Breast epithelium (tissue), 4 donors: Measurements from ENCODE around the gene RCOR3. TPM values are rescaled to one million over a fixed set of nuclear protein-coding genes. Genes with fewer than 3 reads are reported as not detected.

ENCODE experiments used
- DNase-seq, 2 donors: peaks; one replicate each; pipeline ENCODE4 v3.0.0-alpha.2; 2019; ENCODE audit warnings: low spot score in 2 of 2
- H3K27ac ChIP-seq, 2 donors: fragments of 200-600 bp; sonication (generic) in 1 of 2; one replicate each; pipeline ENCODE4 v1.5.1; 2016 to 2019; ENCODE audit warnings: mild to moderate bottlenecking in 1 of 2
- H3K27me3 ChIP-seq, 2 donors: fragments of 200-600 bp; sonication (generic) in 1 of 2; one replicate each; pipeline versions ENCODE4 v1.5.1 to v1.6.0; 2017 to 2019; ENCODE audit warnings: control low read depth in 1 of 2, mild to moderate bottlenecking in 1 of 2
- H3K36me3 ChIP-seq: fragments of 200-600 bp; one replicate; pipeline ENCODE4 v1.5.1; 2019
- H3K4me1 ChIP-seq, 2 donors: fragments of 200-600 bp; sonication (generic); one replicate each; pipeline ENCODE4 v1.5.1; 2016 to 2019; ENCODE audit warnings: control low read depth in 1 of 2
- H3K4me3 ChIP-seq, 3 donors: fragments of 200-600 bp; sonication (generic); 1 replicate in 2 of 3; 2 replicates in 1 of 3; pipeline ENCODE4 v1.5.1; 2016 to 2019; ENCODE audit warnings: mild to moderate bottlenecking in 3 of 3, moderate library complexity in 2 of 3
- H3K9me3 ChIP-seq, 2 donors: fragments of 200-600 bp; sonication (generic) in 1 of 2; one replicate each; pipeline ENCODE4 v1.5.1; 2016 to 2019; ENCODE audit warnings: control low read depth in 1 of 2
- POLR2A ChIP-seq: fragments of 450-650 bp; IDR thresholded peaks from one replicate; pipeline ENCODE4 v1.6.1; 2016; ENCODE audit warnings: antibody characterized with exemption, mild to moderate bottlenecking, moderate library complexity
- POLR2AphosphoS5 ChIP-seq, 3 donors: sonication (generic); formaldehyde crosslinking; IDR thresholded peaks; one replicate each; pipeline ENCODE4 v1.6.1; 2017; ENCODE audit warnings: antibody characterized with exemption in 3 of 3
- intact Hi-C: fragments of 100-400 bp; cut with DNase I; formaldehyde crosslinking; loops from one replicate; pipeline ENCODE4 v1.15.1; 2023; ENCODE audit warnings: low total_unique reads
- total RNA-seq, 3 donors: library from RNA; depleted of rRNA; stranded (reverse); fragments of >200 nt; gene quantifications; one replicate each; pipeline ENCODE4 v1.1.0, GENCODE V29; 2016
- TF ChIP-seq, protein P1 (sequence below), 3 donors: fragments of 450-650 bp; IDR thresholded peaks; one replicate each; pipeline ENCODE4 v1.5.1; 2016 to 2017; ENCODE audit warnings: antibody characterized with exemption in 3 of 3, mild to moderate bottlenecking in 3 of 3, moderate library complexity in 3 of 3

Gene RCOR3
- total RNA-seq, 3 donors from 2014 or later, result 45.9 to 107 (median 62.6) TPM

DNA sequence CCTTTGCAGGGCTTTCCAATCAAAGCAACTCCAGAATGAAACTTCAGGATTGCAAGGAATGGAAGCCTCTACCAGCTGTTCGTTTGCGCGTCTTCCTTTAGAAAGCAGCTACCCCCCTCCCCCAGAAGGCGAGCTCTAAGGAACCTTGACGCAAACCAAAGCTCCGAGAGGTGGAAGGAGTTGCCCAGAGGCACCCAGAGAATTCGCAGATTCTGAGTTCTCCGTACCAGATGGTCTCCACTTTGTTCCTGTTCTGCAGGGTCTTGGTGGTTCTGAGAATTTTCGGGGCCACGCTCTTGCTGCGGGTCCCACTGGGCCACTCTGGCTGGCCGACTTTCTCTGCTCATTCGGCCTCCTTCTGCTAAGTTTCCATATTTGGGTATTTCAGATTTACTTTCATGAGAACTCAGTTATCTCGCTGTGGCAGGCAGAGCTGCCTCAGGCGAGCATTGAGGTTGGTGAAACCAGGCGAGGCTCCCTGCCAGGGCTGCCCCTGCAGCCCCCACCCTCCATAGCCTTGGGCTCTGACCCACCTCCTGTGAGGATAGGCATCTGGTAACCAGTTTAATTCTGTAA, 68.3 kb downstream of the RCOR3 start:
- no peaks in the 10 kb centered on the region for H3K36me3 ChIP-seq
- H3K4me1 ChIP-seq, result peaks cover 0 to 4% of the 10 kb centered on the region in 2 donors
- intact Hi-C loops, result no loop called here
- H3K9me3 ChIP-seq, result no peaks in the 10 kb centered on the region
- peak overlapping the region; percentile 62 to 88 (median 82) for H3K4me3 ChIP-seq
- H3K27ac ChIP-seq, result peak overlapping the region; percentile 82 to 91
- H3K27me3 ChIP-seq, result no peaks in the 10 kb centered on the region
- DNase-seq, result no peak
- TF ChIP-seq, protein P1, sequence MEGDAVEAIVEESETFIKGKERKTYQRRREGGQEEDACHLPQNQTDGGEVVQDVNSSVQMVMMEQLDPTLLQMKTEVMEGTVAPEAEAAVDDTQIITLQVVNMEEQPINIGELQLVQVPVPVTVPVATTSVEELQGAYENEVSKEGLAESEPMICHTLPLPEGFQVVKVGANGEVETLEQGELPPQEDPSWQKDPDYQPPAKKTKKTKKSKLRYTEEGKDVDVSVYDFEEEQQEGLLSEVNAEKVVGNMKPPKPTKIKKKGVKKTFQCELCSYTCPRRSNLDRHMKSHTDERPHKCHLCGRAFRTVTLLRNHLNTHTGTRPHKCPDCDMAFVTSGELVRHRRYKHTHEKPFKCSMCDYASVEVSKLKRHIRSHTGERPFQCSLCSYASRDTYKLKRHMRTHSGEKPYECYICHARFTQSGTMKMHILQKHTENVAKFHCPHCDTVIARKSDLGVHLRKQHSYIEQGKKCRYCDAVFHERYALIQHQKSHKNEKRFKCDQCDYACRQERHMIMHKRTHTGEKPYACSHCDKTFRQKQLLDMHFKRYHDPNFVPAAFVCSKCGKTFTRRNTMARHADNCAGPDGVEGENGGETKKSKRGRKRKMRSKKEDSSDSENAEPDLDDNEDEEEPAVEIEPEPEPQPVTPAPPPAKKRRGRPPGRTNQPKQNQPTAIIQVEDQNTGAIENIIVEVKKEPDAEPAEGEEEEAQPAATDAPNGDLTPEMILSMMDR (IDR thresholded peaks at IDR 0.05), result no peak
- peak in 1 of 3 donors; percentile 21 for TF ChIP-seq POLR2AphosphoS5 (IDR thresholded peaks at IDR 0.05)

DNA sequence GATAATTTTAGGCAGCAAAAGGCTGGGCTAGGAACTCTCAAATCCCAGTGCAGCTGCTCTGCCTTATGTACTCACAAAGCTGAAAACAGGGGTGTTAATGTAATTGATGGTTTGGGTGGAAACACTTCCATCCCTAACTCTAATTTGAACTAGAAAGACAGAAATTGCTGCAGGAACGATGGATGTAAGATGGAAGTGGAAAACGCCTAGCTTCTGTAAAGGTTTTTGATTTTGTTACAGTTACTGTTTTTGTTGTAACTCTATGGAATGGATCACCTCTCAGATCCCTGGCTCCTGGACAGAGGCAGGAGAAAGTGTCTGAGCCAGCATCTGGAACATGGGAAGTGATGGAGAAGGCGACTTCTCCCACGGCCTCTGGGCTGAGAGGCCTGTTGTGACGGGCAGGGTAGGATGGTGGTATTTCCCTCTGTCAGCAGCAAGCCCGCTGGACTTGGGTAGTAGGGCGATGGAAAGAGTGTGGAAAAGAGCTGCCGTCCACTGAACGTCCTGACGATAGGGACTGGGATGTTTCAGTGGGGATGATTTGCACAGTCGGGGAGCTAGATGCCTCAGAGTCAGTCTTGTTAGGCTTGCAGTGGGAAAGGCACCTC, 69.0 kb downstream of the RCOR3 start:
- TF ChIP-seq, protein P1 (IDR thresholded peaks at IDR 0.05), result no peak
- Histone ChIP-seq H3K36me3 (no peaks in the 10 kb centered on the region), H3K4me3 (peak overlapping the region in 2 of 3 donors; percentile 82 to 88), H3K9me3 (no peaks in the 10 kb centered on the region), H3K27me3 (no peaks in the 10 kb centered on the region), H3K4me1 (peaks cover 0 to 4% of the 10 kb centered on the region in 2 donors), H3K27ac (peak overlapping the region; percentile 82 to 91)
- no peak for DNase-seq
- intact Hi-C loops, result no loop called here

DNA sequence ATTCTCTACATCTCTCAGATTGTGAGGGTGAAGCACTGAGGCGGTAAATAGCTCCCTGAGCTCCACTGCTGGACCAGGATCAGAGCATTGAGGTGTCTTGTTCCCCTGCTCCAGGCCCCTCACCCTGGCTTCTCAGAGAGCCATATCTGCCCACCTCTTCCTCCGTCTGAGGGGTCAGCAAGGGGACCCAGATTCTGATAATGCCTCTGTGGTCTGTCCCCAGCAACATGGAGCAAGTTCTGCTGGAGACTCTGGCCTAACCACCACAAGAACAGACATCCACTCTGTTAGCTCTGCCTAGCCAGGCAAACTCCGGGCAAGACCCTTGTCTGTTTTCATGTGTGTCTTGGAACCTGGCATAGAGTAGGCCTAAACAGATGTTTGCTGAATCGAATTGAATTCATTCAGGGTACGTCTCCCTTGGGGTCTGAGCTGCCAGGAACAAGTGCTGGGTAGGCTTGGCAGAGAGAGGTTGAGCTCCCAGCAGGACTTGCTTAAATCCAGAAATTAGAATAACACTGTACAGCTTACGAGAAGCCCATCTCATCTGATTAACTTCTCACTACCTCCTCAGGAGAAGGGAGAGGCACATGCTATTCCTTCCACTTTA, 69.8 kb downstream of the RCOR3 start:
- H3K36me3 ChIP-seq, result no peaks in the 10 kb centered on the region
- no peaks in the 10 kb centered on the region for H3K9me3 ChIP-seq
- no peaks in the 10 kb centered on the region for H3K27me3 ChIP-seq
- no peak for DNase-seq
- intact Hi-C loops, result no loop called here
- H3K4me1 ChIP-seq, result peaks cover 0 to 4% of the 10 kb centered on the region in 2 donors
- TF ChIP-seq POLR2AphosphoS5 (IDR thresholded peaks at IDR 0.05) (no peak), POLR2A (no peak)
- TF ChIP-seq, protein P1 (IDR thresholded peaks at IDR 0.05), result no peak
- no peak overlapping the region for H3K4me3 ChIP-seq
- H3K27ac ChIP-seq, result peak overlapping the region; percentile 43 to 91

DNA sequence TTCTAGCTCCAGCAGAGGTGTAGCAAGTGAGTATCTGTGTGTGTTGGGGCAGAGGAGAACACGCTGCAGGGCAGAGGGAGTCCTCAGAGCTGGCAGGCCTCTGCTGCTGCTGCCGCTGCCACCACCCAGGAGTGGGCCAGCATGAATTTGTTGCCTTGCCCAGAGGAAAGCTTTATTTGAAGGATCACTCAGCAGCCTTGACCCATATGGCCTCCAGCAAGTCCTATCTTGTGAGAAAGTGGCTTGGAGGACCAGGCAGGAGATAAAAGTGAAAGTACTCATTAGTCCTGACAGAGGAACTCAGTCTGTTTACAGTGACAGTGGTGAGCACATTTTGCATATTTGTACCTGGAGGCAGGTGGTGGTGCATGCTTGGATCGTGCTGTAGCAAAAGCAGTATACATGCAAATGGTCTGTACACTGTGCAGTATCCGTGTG, 70.6 kb downstream of the RCOR3 start:
- no peaks in the 10 kb centered on the region for H3K27me3 ChIP-seq
- peak overlapping the region; percentile 43 to 91 for H3K27ac ChIP-seq
- intact Hi-C loops, result no loop called here
- no peaks in the 10 kb centered on the region for H3K9me3 ChIP-seq
- TF ChIP-seq POLR2AphosphoS5 (IDR thresholded peaks at IDR 0.05) (no peak), POLR2A (no peak)
- TF ChIP-seq, protein P1 (IDR thresholded peaks at IDR 0.05), result no peak
- peaks cover 0 to 4% of the 10 kb centered on the region in 2 donors for H3K4me1 ChIP-seq
- peak overlapping the region in 2 of 3 donors; percentile 10 to 39 for H3K4me3 ChIP-seq
- no peak for DNase-seq
- H3K36me3 ChIP-seq, result no peaks in the 10 kb centered on the region

DNA sequence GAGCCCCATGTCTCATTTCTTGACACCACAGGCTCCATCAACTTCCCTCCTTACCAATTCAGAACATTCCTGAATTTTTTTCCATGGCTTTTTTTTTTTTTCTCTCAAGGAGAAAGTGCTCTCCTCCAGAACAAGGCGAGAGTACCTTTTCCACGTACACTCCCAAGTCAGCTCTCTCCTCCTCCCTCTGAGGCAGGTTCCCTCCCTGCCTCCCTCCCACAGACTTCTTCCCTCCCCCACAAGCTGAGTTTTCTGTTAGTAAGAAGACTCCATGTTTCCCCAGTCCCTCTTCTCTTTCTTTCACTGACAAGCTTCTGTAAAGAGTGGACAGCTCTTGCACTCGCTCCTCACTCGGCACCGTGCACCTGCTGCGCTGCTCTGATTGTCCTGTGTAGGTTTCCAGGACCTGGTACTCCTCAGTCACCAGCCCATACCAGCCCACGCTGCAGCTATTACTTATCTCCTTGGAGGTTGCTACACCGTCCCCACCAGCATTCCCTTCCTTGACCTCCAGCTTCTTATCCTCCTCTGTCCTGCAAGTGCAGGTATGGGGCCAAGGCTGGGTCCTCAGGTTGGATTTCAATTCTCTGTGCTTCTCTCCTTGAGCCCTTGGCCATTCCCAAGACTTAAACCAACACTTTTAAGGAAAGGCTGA, 71.2 kb downstream of the RCOR3 start:
- no peaks in the 10 kb centered on the region for H3K9me3 ChIP-seq
- peaks cover 0 to 4% of the 10 kb centered on the region in 2 donors for H3K4me1 ChIP-seq
- H3K27me3 ChIP-seq, result no peaks in the 10 kb centered on the region
- TF ChIP-seq POLR2AphosphoS5 (IDR thresholded peaks at IDR 0.05), result no peak
- no peak for TF ChIP-seq POLR2A
- peak overlapping the region in 1 of 2 donors; percentile 43 for H3K27ac ChIP-seq
- H3K36me3 ChIP-seq, result no peaks in the 10 kb centered on the region
- intact Hi-C loops, result no loop called here
- DNase-seq, result no peak
- no peak overlapping the region for H3K4me3 ChIP-seq
